Hair follicular keratinocyte (primary cell): ENCODE measurements around the gene CAPS2. TPM values are rescaled to one million over a fixed set of nuclear protein-coding genes. Genes with fewer than 3 reads are reported as not detected.

Experiments used
- total RNA-seq: library from RNA; depleted of rRNA; stranded (reverse); fragments of >200 nt; gene quantifications from 2 replicates; pipeline ENCODE4 v1.2.3, GENCODE V29; 2015

CAPS2 gene
- total RNA-seq, result 1.6 and 2.8 TPM in 2 replicates

DNA sequence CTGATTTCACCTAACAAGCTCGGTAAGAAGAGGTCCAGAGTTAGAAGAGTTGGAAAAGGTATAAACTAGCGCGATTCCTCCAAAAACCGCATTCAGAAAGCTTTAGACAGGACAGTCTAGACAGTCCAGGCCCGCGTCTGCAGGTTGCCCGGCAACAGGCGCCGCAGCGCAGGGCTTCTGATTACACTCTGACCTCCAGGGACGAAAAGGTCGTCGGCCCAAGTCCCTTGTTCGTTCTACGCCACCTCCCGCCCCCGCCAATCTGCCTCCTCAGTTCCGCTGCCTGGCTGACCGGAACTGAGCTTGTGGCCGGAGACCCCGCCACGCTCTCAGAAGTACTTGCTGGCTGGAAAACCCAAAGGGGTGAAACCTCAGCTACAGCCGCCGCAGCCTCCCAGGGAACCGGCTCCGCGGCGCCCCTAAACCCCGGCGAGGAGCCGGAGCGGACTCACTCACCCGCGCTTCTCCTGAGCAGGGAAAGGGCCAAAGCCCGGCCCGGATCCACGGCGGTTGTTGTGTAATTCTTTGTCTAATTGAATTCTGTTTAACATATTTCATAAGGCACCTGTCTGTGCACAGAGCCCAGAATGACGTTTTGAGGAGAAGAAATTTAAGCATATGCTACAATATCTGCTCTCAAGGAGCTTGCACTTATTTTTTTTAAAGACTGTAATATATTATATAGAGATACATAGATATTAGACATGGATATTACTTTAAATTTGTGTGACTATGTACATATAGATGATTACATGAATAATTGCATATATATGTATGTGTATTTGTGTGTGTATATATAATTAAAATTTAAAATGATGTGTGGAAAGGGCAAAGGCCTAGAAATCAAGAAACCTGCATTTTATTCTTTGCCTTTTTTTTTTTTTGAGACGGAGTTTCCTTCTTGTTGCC, at the start of gene CAPS2:
Gene CAPS2, minus strand, starts transcription at position 407 of the 909 bp plus-strand sequence. CDS start 3,826 bp downstream, outside the sequence.

DNA sequence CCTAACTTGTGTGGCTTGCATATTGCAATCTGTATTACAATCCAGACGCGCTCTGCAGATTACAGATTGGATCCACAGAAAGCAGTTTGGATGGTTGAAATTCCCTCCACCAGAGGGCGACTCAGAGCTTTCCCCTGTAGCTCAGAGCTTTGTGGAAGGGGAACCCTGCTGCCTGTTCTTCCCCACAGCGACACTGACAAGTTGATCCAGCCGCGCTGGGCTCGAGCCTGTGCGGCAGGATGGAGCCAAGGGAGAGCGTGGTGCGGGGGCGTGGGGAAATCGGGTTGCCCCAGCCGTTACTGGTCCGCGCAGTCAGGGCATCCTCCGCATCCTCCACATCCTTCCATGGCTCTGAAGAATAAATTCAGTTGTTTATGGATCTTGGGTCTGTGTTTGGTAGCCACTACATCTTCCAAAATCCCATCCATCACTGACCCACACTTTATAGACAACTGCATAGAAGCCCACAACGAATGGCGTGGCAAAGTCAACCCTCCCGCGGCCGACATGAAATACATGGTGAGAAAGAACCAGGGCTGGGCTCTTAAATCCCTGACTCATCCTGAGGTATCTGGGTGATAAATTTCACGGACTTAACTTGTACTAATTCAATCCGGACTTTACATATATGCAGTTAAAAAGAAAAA, 4.4 kb upstream of the CAPS2 start, which contains the start of gene GLIPR1L1:
Gene GLIPR1L1, plus strand, starts transcription at position 287 of the 647 bp plus-strand sequence. Its CDS starts 59 bp downstream, at position 346.

Other genes starting within 250 kb of the CAPS2 start
- gene KCNC2, start 120.5 kb downstream of the CAPS2 start, total RNA-seq, result not detected in 2 replicates
- not detected in 2 replicates for gene GLIPR1L1, start 4.3 kb upstream of the CAPS2 start, total RNA-seq
- gene GLIPR1L2, start 60.8 kb upstream of the CAPS2 start, total RNA-seq, result 0.47 and 0.57 TPM in 2 replicates
- 3.4 and 7.4 TPM in 2 replicates for gene GLIPR1, start 150.4 kb upstream of the CAPS2 start, total RNA-seq
- gene KRR1, start 181.3 kb upstream of the CAPS2 start, total RNA-seq, result 33.0 and 48.9 TPM in 2 replicates